HepG2 (cell line): ENCODE measurements around the gene TOX2. TPM values are rescaled to one million over a fixed set of nuclear protein-coding genes. Genes with fewer than 3 reads are reported as not detected.

Experiments used
- ATAC-seq: fragments of 200-7000 bp; cut with Tn5 transposase; 3 replicates; pipeline ENCODE4 v1.9.1; 2020; ENCODE audit warnings: mild to moderate bottlenecking, moderate library complexity
- BruUV-seq: library from RNA; stranded (reverse); fragments of 400-500 nt; replicated peaks from 2 replicates; lab custom pipeline; 2021; lab: Mats Ljungman, UMichigan
- CTCF ChIA-PET: fragments of 300-600 bp; formaldehyde crosslinking; extraction: SDS; loops from one replicate; lab custom pipeline; 2021; ENCODE audit warnings: low total read pairs, inconsistent platforms, low intra/inter-chr PET ratio; lab: Yijun Ruan, JAX
- POLR2A ChIA-PET: fragments of 350-600 bp; sonication (Branson Sonifier 250); formaldehyde crosslinking; loops from one replicate; lab custom pipeline; 2020; ENCODE audit warnings: antibody characterized with exemption, inconsistent platforms; lab: Yijun Ruan, JAX
- DNase-seq: peaks from one replicate; pipeline ENCODE4 v3.0.0-alpha.2; 2015; ENCODE audit warnings: low spot score
- FAIRE-seq: peaks from 3 replicates; lab custom pipeline; 2011; peaks lifted over from hg19 to GRCh38; lab: Jason Lieb, UNC
- H2AFZ ChIP-seq: one replicate; pipeline ENCODE4 v1.6.1; 2011; ENCODE audit warnings: low read length, inconsistent platforms
- H3K27ac ChIP-seq: fragments of 300-600 bp; 3 replicates; pipeline ENCODE4 v1.8.0; 2011; ENCODE audit warnings: mixed run types, mild to moderate bottlenecking, mixed read lengths, low read length, inconsistent platforms; ENCODE audit not compliant: insufficient read depth; ENCODE audit errors: extremely low read length
- H3K27me3 ChIP-seq, 2 experiments: fragments of 200-600 bp in 1 of 2; 2 replicates in 1 of 2; 3 replicates in 1 of 2; pipeline versions ENCODE4 v1.6.0 to v1.8.0; 2011; ENCODE audit warnings: low read length in 2 of 2, mild to moderate bottlenecking in 2 of 2, moderate library complexity in 2 of 2, inconsistent platforms in 1 of 2; ENCODE audit not compliant: insufficient read depth in 2 of 2, control insufficient read depth in 1 of 2
- H3K36me3 ChIP-seq, 2 experiments: fragments of 200-600 bp in 1 of 2; replicated peaks in 1 of 2; 2 replicates in 1 of 2; 3 replicates in 1 of 2; pipeline versions ENCODE4 v1.5.1 to v1.8.0; 2011; ENCODE audit warnings: low read length in 2 of 2, inconsistent platforms in 1 of 2; ENCODE audit not compliant: insufficient read depth in 2 of 2, control insufficient read depth in 1 of 2
- H3K4me1 ChIP-seq: 2 replicates; pipeline ENCODE4 v1.5.1; 2012; ENCODE audit warnings: low read length, inconsistent platforms; ENCODE audit not compliant: insufficient read depth
- H3K4me2 ChIP-seq: 2 replicates; pipeline ENCODE4 v1.6.0; 2011; ENCODE audit warnings: low read depth, low read length, inconsistent platforms
- H3K4me3 ChIP-seq, 3 experiments: fragments of 200-600 bp in 1 of 3; sonication (generic), shearing (Covaris generic) in 1 of 3; replicated peaks in 1 of 3; 2 replicates each; pipeline ENCODE4 v1.5.1; 2011 to 2016; ENCODE audit warnings: low read length in 3 of 3, inconsistent platforms in 2 of 3, low read depth in 2 of 3, mild to moderate bottlenecking in 2 of 3, control low read depth in 1 of 3, mixed read lengths in 1 of 3; ENCODE audit not compliant: insufficient read depth in 1 of 3
- H3K79me2 ChIP-seq: one replicate; pipeline ENCODE4 v1.6.1; 2011; ENCODE audit warnings: low read length, inconsistent platforms; ENCODE audit not compliant: insufficient read depth
- H3K9ac ChIP-seq: 2 replicates; pipeline ENCODE4 v1.6.0; 2011; ENCODE audit warnings: mild to moderate bottlenecking, low read depth, low read length, inconsistent platforms; ENCODE audit not compliant: insufficient read depth
- H3K9me3 ChIP-seq: 2 replicates; pipeline ENCODE4 v1.5.1; 2012; ENCODE audit warnings: mild to moderate bottlenecking, low read length
- H4K20me1 ChIP-seq: 2 replicates; pipeline ENCODE4 v1.6.0; 2011; ENCODE audit warnings: inconsistent platforms, mild to moderate bottlenecking, low read length, moderate library complexity; ENCODE audit not compliant: insufficient read depth
- NFATC3 ChIP-seq: sonication (generic); formaldehyde crosslinking; IDR thresholded peaks from 2 replicates; pipeline ENCODE4 v1.5.1; 2020; ENCODE audit warnings: mild to moderate bottlenecking, missing genetic modification reagents
- ZBTB39 ChIP-seq: sonication (generic); formaldehyde crosslinking; IDR thresholded peaks from 2 replicates; pipeline ENCODE4 v1.5.0; 2020; ENCODE audit warnings: missing genetic modification reagents
- ZNF776 ChIP-seq: sonication (generic); formaldehyde crosslinking; IDR thresholded peaks from 2 replicates; pipeline ENCODE4 v1.4.0; 2020; ENCODE audit warnings: mild to moderate bottlenecking, missing genetic modification reagents
- ZNF883 ChIP-seq: sonication (generic); formaldehyde crosslinking; IDR thresholded peaks from 2 replicates; pipeline ENCODE4 v1.5.1; 2020; ENCODE audit warnings: mild to moderate bottlenecking, missing genetic modification reagents; ENCODE audit errors: not compliant biosample characterization
- WGBS: methylation state at CpG from one replicate; pipeline ENCODE4 v1.1.6; 2017; ENCODE audit warnings: low lambda C conversion rate; 5-methylcytosine and 5-hydroxymethylcytosine counted together
- in situ Hi-C: cut with HindIII; loops from 2 replicates; pipeline ENCODE4 v1.10.0; 2017; ENCODE audit warnings: low pct_unique_long_range_greater_than_20kb; ENCODE audit not compliant: extremely low pct_ligation_motif_present
- intact Hi-C: fragments of 100-400 bp; cut with micrococcal nuclease; formaldehyde crosslinking; loops from one replicate; pipeline ENCODE4 v1.10.0; 2022; ENCODE audit not compliant: unreplicated experiment
- polyA plus RNA-seq, 8 experiments: library from polyadenylated mRNA; depleted of rRNA in 3 of 8; stranded (reverse) in 7 of 8; unstranded in 1 of 8; fragments of >200 nt; fragmentation: Illumina TruSeq in 4 of 8; extraction: Trizol in 4 of 8; gene quantifications; 2 replicates each; pipeline versions ENCODE4 v1.2.1 to v1.2.3, GENCODE V29; 2011 to 2016; ENCODE audit warnings: low read depth in 4 of 8, missing spikeins in 1 of 8, mixed read lengths in 1 of 8; ENCODE audit not compliant: insufficient read depth in 1 of 8
- total RNA-seq, 5 experiments: library from RNA; depleted of rRNA; stranded (reverse); fragments of >200 nt; fragmentation: Illumina TruSeq; extraction: Trizol; gene quantifications; 2 replicates each; pipeline ENCODE4 v1.2.3, GENCODE V29; 2016; ENCODE audit warnings: low read depth in 1 of 5

The TOX2 gene
- total and polyA plus RNA-seq, 2 of the 13 experiments (the other 11 are each of a cell fraction or from before 2014, with no cell fraction given) = not detected

GRCh38 chr20:43948455-43948854 lies 33.8 kb downstream of the TOX2 start (continued):
- TF ChIP-seq ZBTB39 (CRISPR knock-in tag) = no peak

GRCh38 chr20:43949248-43949647 lies 34.6 kb downstream of the TOX2 start:
- FAIRE-seq = no peak
- H3K27ac ChIP-seq = no peak overlapping the region
- no peak for DNase-seq
- no peak overlapping the region for H3K4me3 ChIP-seq
- H3K27me3 ChIP-seq = peaks cover 12 to 64% of the 10 kb centered on the region in 2 experiments; a peak in 3 of 5 replicates
- TF ChIP-seq NFATC3 (CRISPR knock-in tag) (no peak), ZNF776 (CRISPR knock-in tag) (no peak), ZNF883 (no peak)
- no peaks in the 10 kb centered on the region for H3K79me2 ChIP-seq
- H4K20me1 ChIP-seq = no peaks in the 10 kb centered on the region
- no peaks in the 10 kb centered on the region for H3K36me3 ChIP-seq
- intact Hi-C loops = no loop called here
- H3K4me2 ChIP-seq = no peak overlapping the region
- no TSS peak for BruUV-seq
- H3K9me3 ChIP-seq = no peaks in the 10 kb centered on the region
- POLR2A ChIA-PET = no interaction called here
- CTCF ChIA-PET = no interaction called here
- H2AFZ ChIP-seq = no peak overlapping the region
- in situ Hi-C loops = no loop called here
- no peaks in the 10 kb centered on the region for H3K4me1 ChIP-seq
- H3K9ac ChIP-seq = no peak overlapping the region
- WGBS = 49% methylated on average over 6 of the region's 6 CpGs
- no peak for ATAC-seq
